H1 (cell line): Measurements from ENCODE around the gene NDUFA5. TPM values are rescaled to one million over a fixed set of nuclear protein-coding genes. Genes with fewer than 3 reads are reported as not detected.
A peak's percentile ranks its signal among the peaks of the same experiment; 100 is the strongest.

Experiments used
- CTCF ChIA-PET: fragments of 300-600 bp; sonication (Branson Sonifier 250); formaldehyde crosslinking; loops from one replicate; lab custom pipeline; 2021; ENCODE audit not compliant: partially characterized antibody; lab: Charles Lee
- POLR2A ChIA-PET: fragments of 300-600 bp; sonication (Branson Sonifier 250); formaldehyde crosslinking; loops from one replicate; lab custom pipeline; 2021; ENCODE audit warnings: inconsistent platforms; ENCODE audit not compliant: partially characterized antibody; lab: Charles Lee
- DNase-seq, 2 experiments: peaks; one replicate each; pipeline versions ENCODE4 v3.0.0 to v3.0.0-alpha.2; 2010 to 2022; ENCODE audit warnings: low spot score in 2 of 2, low read depth in 1 of 2, mixed read lengths in 1 of 2
- FAIRE-seq: peaks from 2 replicates; lab custom pipeline; 2011; peaks lifted over from hg19 to GRCh38; lab: Jason Lieb, UNC
- H2AFZ ChIP-seq: 2 replicates; pipeline ENCODE4 v1.8.1; 2012; ENCODE audit warnings: low read length, inconsistent platforms
- H2AK5ac ChIP-seq: 2 replicates; pipeline ENCODE4 v1.6.1; 2013; ENCODE audit warnings: low read depth, low read length
- H2BK120ac ChIP-seq: replicated peaks from 2 replicates; pipeline ENCODE3; 2013; ENCODE audit warnings: low read depth, low read length, inconsistent platforms
- H2BK12ac ChIP-seq: 2 replicates; pipeline ENCODE4 v1.6.1; 2013; ENCODE audit warnings: low read depth, low read length
- H2BK15ac ChIP-seq: 2 replicates; pipeline ENCODE4 v1.6.1; 2013; ENCODE audit warnings: low read length
- H2BK20ac ChIP-seq: 2 replicates; pipeline ENCODE4 v1.6.1; 2013; ENCODE audit warnings: low read length
- H2BK5ac ChIP-seq: 2 replicates; pipeline ENCODE4 v1.6.1; 2013; ENCODE audit warnings: low read depth, low read length
- H3K14ac ChIP-seq: 2 replicates; pipeline ENCODE4 v1.6.1; 2013; ENCODE audit warnings: inconsistent platforms; ENCODE audit not compliant: insufficient read length
- H3K18ac ChIP-seq: 2 replicates; pipeline ENCODE4 v1.6.1; 2013; ENCODE audit warnings: low read length; ENCODE audit errors: extremely low read depth
- H3K23ac ChIP-seq: 2 replicates; pipeline ENCODE4 v1.6.1; 2013; ENCODE audit warnings: inconsistent platforms; ENCODE audit not compliant: insufficient read length
- H3K23me2 ChIP-seq: 2 replicates; pipeline ENCODE4 v1.6.1; 2013; ENCODE audit warnings: low read depth, low read length
- H3K27ac ChIP-seq: 2 replicates; pipeline ENCODE4 v1.6.1; 2011; ENCODE audit warnings: low read depth, low read length, inconsistent platforms
- H3K27me3 ChIP-seq, 4 experiments: replicated peaks in 1 of 4; 1 replicate in 1 of 4; 2 replicates in 3 of 4; pipeline versions ENCODE4 v1.6.1 to v1.8.1; 2011 to 2013; ENCODE audit warnings: low read length in 3 of 4, mild to moderate bottlenecking in 3 of 4, inconsistent platforms in 2 of 4, mixed read lengths in 2 of 4, moderate library complexity in 1 of 4; ENCODE audit not compliant: control insufficient read depth in 3 of 4, insufficient read depth in 3 of 4; ENCODE audit errors: extremely low read depth in 1 of 4
- H3K36me3 ChIP-seq, 4 experiments: 2 replicates each; pipeline versions ENCODE4 v1.6.1 to v1.8.1; 2011 to 2013; ENCODE audit warnings: mild to moderate bottlenecking in 4 of 4, low read length in 3 of 4, moderate library complexity in 2 of 4, control low read depth in 1 of 4, inconsistent platforms in 1 of 4; ENCODE audit not compliant: insufficient read depth in 4 of 4, control insufficient read depth in 2 of 4
- H3K4ac ChIP-seq: replicated peaks from 2 replicates; pipeline ENCODE3; 2013; ENCODE audit warnings: low read length, low read depth, mixed read lengths, inconsistent platforms; ENCODE audit not compliant: insufficient read length
- H3K4me1 ChIP-seq, 4 experiments: replicated peaks in 1 of 4; 1 replicate in 1 of 4; 2 replicates in 3 of 4; pipeline versions ENCODE4 v1.6.1 to v1.8.1; 2011 to 2013; ENCODE audit warnings: low read length in 3 of 4, inconsistent platforms in 2 of 4, mixed read lengths in 1 of 4; ENCODE audit not compliant: insufficient read depth in 4 of 4, control insufficient read depth in 3 of 4
- H3K4me2 ChIP-seq, 2 experiments: 2 replicates each; pipeline versions ENCODE4 v1.6.1 to v1.8.1; 2011 to 2013; ENCODE audit warnings: low read depth in 2 of 2, low read length in 2 of 2, control low read depth in 1 of 2, inconsistent platforms in 1 of 2, mild to moderate bottlenecking in 1 of 2; ENCODE audit not compliant: insufficient read depth in 1 of 2
- H3K4me3 ChIP-seq, 4 experiments: fragments of 200-600, 300-600 bp in 1 of 4; sonication (generic), shearing (Covaris generic), sonication (Bioruptor Twin) in 1 of 4; 2 replicates each; pipeline versions ENCODE4 v1.5.1 to v1.8.1; 2011 to 2016; ENCODE audit warnings: low read length in 4 of 4, low read depth in 3 of 4, control low read depth in 2 of 4, inconsistent platforms in 2 of 4, mild to moderate bottlenecking in 2 of 4, mixed read lengths in 1 of 4, moderate library complexity in 1 of 4; ENCODE audit not compliant: insufficient read depth in 2 of 4; ENCODE audit errors: extremely low read depth in 1 of 4
- H3K56ac ChIP-seq: replicated peaks from 2 replicates; pipeline ENCODE3; 2013; ENCODE audit warnings: low read depth, mild to moderate bottlenecking, mixed read lengths, low read length, inconsistent platforms; ENCODE audit not compliant: insufficient read length
- H3K79me1 ChIP-seq: 2 replicates; pipeline ENCODE4 v1.6.1; 2013; ENCODE audit warnings: low read depth, low read length, control low read depth
- H3K79me2 ChIP-seq, 2 experiments: 2 replicates each; pipeline versions ENCODE4 v1.6.1 to v1.8.1; 2012 to 2013; ENCODE audit warnings: low read length in 2 of 2, mild to moderate bottlenecking in 2 of 2, inconsistent platforms in 1 of 2; ENCODE audit not compliant: insufficient read depth in 2 of 2, control insufficient read depth in 1 of 2
- H3K9ac ChIP-seq, 4 experiments: replicated peaks in 1 of 4; 1 replicate in 1 of 4; 2 replicates in 3 of 4; pipeline versions ENCODE4 v1.6.1 to v1.8.1; 2011 to 2013; ENCODE audit warnings: low read depth in 3 of 4, low read length in 3 of 4, control low read depth in 2 of 4, mild to moderate bottlenecking in 2 of 4, moderate library complexity in 2 of 4, inconsistent platforms in 1 of 4; ENCODE audit errors: extremely low read depth in 1 of 4
- H3K9me3 ChIP-seq, 2 experiments: 2 replicates each; pipeline versions ENCODE4 v1.6.1 to v1.8.1; 2012 to 2013; ENCODE audit warnings: mild to moderate bottlenecking in 2 of 2, moderate library complexity in 2 of 2, control low read depth in 1 of 2, inconsistent platforms in 1 of 2, low read depth in 1 of 2, low read length in 1 of 2, mixed read lengths in 1 of 2; ENCODE audit not compliant: insufficient read depth in 2 of 2
- H4K20me1 ChIP-seq, 2 experiments: replicated peaks in 1 of 2; 2 replicates each; pipeline versions ENCODE3 to v1.8.1; 2011 to 2013; ENCODE audit warnings: inconsistent platforms in 2 of 2, low read length in 2 of 2, mild to moderate bottlenecking in 1 of 2; ENCODE audit not compliant: insufficient read depth in 2 of 2, control insufficient read depth in 1 of 2
- H4K5ac ChIP-seq: 2 replicates; pipeline ENCODE4 v1.6.1; 2013; ENCODE audit warnings: low read length, low read depth, mixed read lengths, inconsistent platforms; ENCODE audit not compliant: insufficient read length
- H4K8ac ChIP-seq: 2 replicates; pipeline ENCODE4 v1.8.0; 2013; ENCODE audit warnings: mild to moderate bottlenecking, moderate library complexity, low read length, inconsistent platforms; ENCODE audit not compliant: insufficient read depth; ENCODE audit errors: extremely low read depth
- H4K91ac ChIP-seq: replicated peaks from 2 replicates; pipeline ENCODE3; 2013; ENCODE audit warnings: low read length, mixed read lengths, inconsistent platforms; ENCODE audit not compliant: insufficient read length
- PHF8 ChIP-seq: fragments of 200-600 bp; sonication (generic); conservative IDR thresholded peaks from 2 replicates; pipeline ENCODE4 v1.7.1; 2012; ENCODE audit warnings: low read depth, mild to moderate bottlenecking, inconsistent platforms, low read length, moderate library complexity
- SIRT6 ChIP-seq: IDR thresholded peaks from one replicate; pipeline ENCODE4 v1.7.1; 2012; ENCODE audit warnings: low read length, inconsistent platforms
- SIX5 ChIP-seq: IDR thresholded peaks from 2 replicates; pipeline ENCODE4 v1.6.1; 2011; ENCODE audit warnings: mild to moderate bottlenecking, low read depth, low read length
- WGBS, 2 experiments: shearing (Covaris generic) in 1 of 2; methylation state at CpG; one replicate each; pipeline versions ENCODE4 v1.1.6 to v1.1.7; 2013 to 2015; ENCODE audit warnings: low lambda C conversion rate in 2 of 2, mixed read lengths in 2 of 2, inconsistent platforms in 1 of 2, low coverage in 1 of 2, missing lambda C conversion rate in 1 of 2; ENCODE audit not compliant: insufficient replicate concordance in 2 of 2, insufficient coverage in 1 of 2, insufficient read length in 1 of 2; ENCODE audit errors: extremely low coverage in 1 of 2, missing lambda C conversion rate in 1 of 2; 5-methylcytosine and 5-hydroxymethylcytosine counted together
- polyA plus RNA-seq, 7 experiments: library from polyadenylated mRNA; depleted of rRNA in 3 of 7; stranded (reverse) in 5 of 7; unstranded in 2 of 7; fragments of >200 nt in 5 of 7; fragments of 200-250 nt in 2 of 7; gene quantifications; 1 replicate in 5 of 7; 2 replicates in 1 of 7; 4 replicates in 1 of 7; pipeline versions ENCODE4 v1.2.1 to v1.2.3, GENCODE V29; 2011 to 2013; ENCODE audit warnings: missing spikeins in 2 of 7, mixed read lengths in 2 of 7
- total RNA-seq: library from RNA; stranded (reverse); fragmentation: NEBNext Ultra II Directional; extraction: Animal tissue kit (Norgen Biotek cat#: 25700); gene quantifications from 2 replicates; pipeline ENCODE4 v1.2.1, GENCODE V29; 2021

The NDUFA5 gene
- total and polyA plus RNA-seq, 2 of the 8 experiments (the other 6 are each of a cell fraction or from before 2014, with no cell fraction given) = 7.6 to 76.3 TPM

DNA sequence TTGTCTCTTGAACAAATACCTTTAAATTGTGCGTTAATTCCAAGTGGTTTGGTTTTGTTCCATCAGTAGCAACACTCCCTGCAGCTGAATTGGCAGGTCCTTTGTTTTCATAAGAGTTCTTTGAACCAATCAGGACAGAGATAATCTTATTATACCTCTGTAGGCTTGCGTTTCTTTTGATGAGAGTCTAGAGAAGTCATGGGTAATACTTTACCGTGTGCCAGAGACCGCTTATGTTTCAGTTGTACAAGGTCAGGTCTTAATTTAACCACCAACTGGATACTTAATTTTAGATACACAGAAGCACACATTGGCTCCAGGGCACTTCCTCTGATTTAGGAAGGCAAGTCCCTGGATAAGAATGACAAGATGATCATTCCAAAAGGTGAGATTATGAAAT, 43.9 kb upstream of the NDUFA5 start, which contains the start of gene ASB15:
ASB15 (plus strand) TSS at position 292 of the 400 bp plus-strand sequence. CDS start 12,682 bp downstream, outside the sequence.
- Histone ChIP-seq H3K79me2 (no peaks in the 10 kb centered on the region), H4K91ac (no peak within 1 kb of the TSS), H3K27ac (no peak within 1 kb of the TSS), H3K36me3 (no peaks in the 10 kb centered on the region), H3K27me3 (no peaks in the 10 kb centered on the region), H3K4me3 (no peak within 1 kb of the TSS), H2AFZ (0 out of 2 replicates have a peak within 1 kb of the TSS, but pooled peaks have one; percentile 7), H2AK5ac (no peak within 1 kb of the TSS), H4K8ac (no peak within 1 kb of the TSS), H4K20me1 (no peaks in the 10 kb centered on the region), H4K5ac (no peak within 1 kb of the TSS), H3K79me1 (no peaks in the 10 kb centered on the region), H3K9ac (no peak within 1 kb of the TSS), H2BK20ac (no peak within 1 kb of the TSS), H3K4me1 (no peaks in the 10 kb centered on the region), H3K56ac (no peak within 1 kb of the TSS), H2BK12ac (no peak within 1 kb of the TSS), H3K23ac (no peak within 1 kb of the TSS), H2BK120ac (no peak within 1 kb of the TSS), H3K4me2 (no peak within 1 kb of the TSS), H2BK5ac (no peak within 1 kb of the TSS), H3K14ac (no peak within 1 kb of the TSS), H3K18ac (no peak within 1 kb of the TSS), H2BK15ac (no peak within 1 kb of the TSS), H3K4ac (no peak within 1 kb of the TSS), H3K9me3 (no peaks in the 10 kb centered on the region), H3K23me2 (no peaks in the 10 kb centered on the region; the same call in 1 of the 2 replicates)
- POLR2A ChIA-PET = no interaction called here
- WGBS, 2 experiments = 83% methylated on average over 4 of the region's 4 CpGs; no CpG with 5 or more reads in 1 of the 2 experiments
- TF ChIP-seq PHF8 (no peak), SIX5 (no peak), SIRT6 (no peak)
- FAIRE-seq (no peak), DNase-seq (no peak)
- CTCF ChIA-PET = interaction anchor here (0.8 to 1.5 kb wide), 4 partner anchors 23 to 275 kb away, joined by 3 to 7 read pairs (median 3); no protein-coding TSS in a partner anchor
